Erythroblast (primary cell): Measurements from ENCODE around the gene TTC7B.
A peak's percentile ranks its signal among the peaks of the same experiment; 100 is the strongest.

Experiments used
- DNase-seq, 2 experiments: peaks; one replicate each; lab custom pipeline; 2025; lab: John Stamatoyannopoulos, UW
- GATA1 ChIP-seq: IDR thresholded peaks from 2 replicates; pipeline ENCODE4 v1.6.1; 2011; ENCODE audit warnings: low read depth, mild to moderate bottlenecking, control low read depth, low read length, moderate library complexity
- POLR2A ChIP-seq: IDR thresholded peaks from 2 replicates; pipeline ENCODE4 v1.6.1; 2011; ENCODE audit warnings: mild to moderate bottlenecking, low read length

The TTC7B gene

GRCh38 chr14:90521084-90521929 is 294.9 kb downstream of the TTC7B start:
- TF ChIP-seq GATA1 (no peak), POLR2A (no peak)
- no peak for DNase-seq

- TF ChIP-seq POLR2A (no peak), GATA1 (no peak)
Observed at GRCh38 chr14:90520326-90520725, 295.9 kb downstream of the TTC7B start.

GRCh38 chr14:90519262-90519920 is 296.8 kb downstream of the TTC7B start:
- peak in 1 of 2 experiments; percentile 6 for DNase-seq
- no peak for TF ChIP-seq GATA1
- TF ChIP-seq POLR2A = no peak

More at GRCh38 chr14:90520326-90520725, 295.9 kb downstream of the TTC7B start:
- no peak for DNase-seq

- no peak for TF ChIP-seq POLR2A
- no peak for TF ChIP-seq GATA1
- peak; percentile 47 to 66 for DNase-seq
Observed at GRCh38 chr14:90518941-90519256, 297.3 kb downstream of the TTC7B start.

GRCh38 chr14:90518069-90518940 is 297.9 kb downstream of the TTC7B start:
- TF ChIP-seq POLR2A = no peak
- no peak for TF ChIP-seq GATA1
- no peak for DNase-seq

- TF ChIP-seq GATA1 (no peak), POLR2A (no peak)
Observed at GRCh38 chr14:90517076-90517841, 299.0 kb downstream of the TTC7B start.

GRCh38 chr14:90514566-90514965 is 301.7 kb downstream of the TTC7B start:
- no peak for DNase-seq
- TF ChIP-seq GATA1 (no peak), POLR2A (no peak)

More at GRCh38 chr14:90517076-90517841, 299.0 kb downstream of the TTC7B start:
- peak; percentile 11 to 32 for DNase-seq

- TF ChIP-seq POLR2A (no peak), GATA1 (no peak)
- DNase-seq = no peak
Observed at GRCh38 chr14:90514015-90514398, 302.2 kb downstream of the TTC7B start.

- DNase-seq = no peak
- no peak for TF ChIP-seq GATA1
- TF ChIP-seq POLR2A = no peak
Observed at GRCh38 chr14:90513161-90514014, 302.8 kb downstream of the TTC7B start.

GRCh38 chr14:90512329-90512991 is 303.8 kb downstream of the TTC7B start:
- TF ChIP-seq POLR2A = no peak
- no peak for TF ChIP-seq GATA1
- DNase-seq = no peak

- no peak for DNase-seq
Observed at GRCh38 chr14:90511795-90512328, 304.4 kb downstream of the TTC7B start.

More at GRCh38 chr14:90511795-90512328, 304.4 kb downstream of the TTC7B start:
- TF ChIP-seq GATA1 = no peak
